Lung microvascular endothelial cell (primary cell): ENCODE data around the gene C17orf113. TPM values are rescaled to one million over a fixed set of nuclear protein-coding genes. Genes with fewer than 3 reads are reported as not detected.
"Not testable (repeated sequence)": the region's sequence is repeated elsewhere in the genome, so short reads cannot be mapped to it uniquely, and the experiment has no call there.

ENCODE experiments used
- DNase-seq, 2 donors: peaks; one replicate each; pipeline versions ENCODE4 v3.0.0 to v3.0.0-alpha.2; 2010; ENCODE audit warnings: low read depth in 2 of 2
- total RNA-seq: library from RNA; depleted of rRNA; stranded (reverse); fragments of >200 nt; gene quantifications from 2 replicates; pipeline ENCODE4 v1.2.1, GENCODE V29; 2014

Gene C17orf113
- total RNA-seq, 1 donor from 2014 or later, result 0.20 TPM

- DNase-seq, result peak; percentile 93 to 94
These were observed 33.2 kb downstream of the C17orf113 start, which contains the start of gene DNAJC7 for GRCh38 chr17:42016941-42017865. DNAJC7 (minus strand) TSS chr17:42017439; CDS start chr17:42017416, 23 bp downstream.

GRCh38 chr17:42016411-42016831 is 34.0 kb downstream of the C17orf113 start:
- DNase-seq, result peak; percentile 26 to 33

- DNase-seq, result not testable (repeated sequence)
These were observed 36.7 kb downstream of the C17orf113 start for GRCh38 chr17:42013740-42014139.

GRCh38 chr17:42012363-42012762 is 38.0 kb downstream of the C17orf113 start:
- DNase-seq, result not testable (repeated sequence)

- DNase-seq, result peak; percentile 32 to 55
These were observed 39.4 kb downstream of the C17orf113 start for GRCh38 chr17:42010898-42011516.

GRCh38 chr17:42010266-42010680 is 40.1 kb downstream of the C17orf113 start:
- DNase-seq, result peak; percentile 24 to 56

GRCh38 chr17:42009170-42009569 is 41.2 kb downstream of the C17orf113 start:
- DNase-seq, result peak; percentile 35 to 45

GRCh38 chr17:42005166-42005565 is 45.2 kb downstream of the C17orf113 start:
- no peak for DNase-seq

GRCh38 chr17:42002792-42003301 is 47.6 kb downstream of the C17orf113 start:
- peak in 1 of 2 donors; percentile 38 for DNase-seq

GRCh38 chr17:42002175-42002791 is 48.1 kb downstream of the C17orf113 start:
- DNase-seq, result peak in 1 of 2 donors; percentile 75

GRCh38 chr17:42001729-42002128 is 48.7 kb downstream of the C17orf113 start:
- DNase-seq, result no peak

GRCh38 chr17:42000413-42001133 is 49.8 kb downstream of the C17orf113 start:
- peak in 1 of 2 donors; percentile 26 for DNase-seq

- DNase-seq, result no peak
These were observed 51.9 kb downstream of the C17orf113 start for GRCh38 chr17:41998497-41998896.

- no peak for DNase-seq
These were observed 53.6 kb downstream of the C17orf113 start for GRCh38 chr17:41996855-41997164.

- DNase-seq, result no peak
These were observed 57.8 kb downstream of the C17orf113 start for GRCh38 chr17:41992576-41992975.

- DNase-seq, result no peak
These were observed 60.5 kb downstream of the C17orf113 start for GRCh38 chr17:41989702-41990419.

- DNase-seq, result no peak
These were observed 62.0 kb downstream of the C17orf113 start for GRCh38 chr17:41988418-41988817.
